ENCODE data around the gene PAGE2.
"Not testable (repeated sequence)": the region's sequence is repeated elsewhere in the genome, so short reads cannot be mapped to it uniquely, and the experiment has no call there.

Gene PAGE2, protein sequence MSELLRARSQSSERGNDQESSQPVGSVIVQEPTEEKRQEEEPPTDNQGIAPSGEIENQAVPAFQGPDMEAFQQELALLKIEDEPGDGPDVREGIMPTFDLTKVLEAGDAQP
- long read RNA-seq, donor 1 = 0 reads
- long read RNA-seq, donor 2 = 0 reads
- long read RNA-seq, donor 3 = 0 reads
- long read RNA-seq, donor 4 = 0 reads
- long read RNA-seq, donor 5 = 0 reads
- long read RNA-seq, donor 6 = 0 reads
- long read RNA-seq, donor 7 = 0 reads
- long read RNA-seq, donor 8 = 0 reads

DNA sequence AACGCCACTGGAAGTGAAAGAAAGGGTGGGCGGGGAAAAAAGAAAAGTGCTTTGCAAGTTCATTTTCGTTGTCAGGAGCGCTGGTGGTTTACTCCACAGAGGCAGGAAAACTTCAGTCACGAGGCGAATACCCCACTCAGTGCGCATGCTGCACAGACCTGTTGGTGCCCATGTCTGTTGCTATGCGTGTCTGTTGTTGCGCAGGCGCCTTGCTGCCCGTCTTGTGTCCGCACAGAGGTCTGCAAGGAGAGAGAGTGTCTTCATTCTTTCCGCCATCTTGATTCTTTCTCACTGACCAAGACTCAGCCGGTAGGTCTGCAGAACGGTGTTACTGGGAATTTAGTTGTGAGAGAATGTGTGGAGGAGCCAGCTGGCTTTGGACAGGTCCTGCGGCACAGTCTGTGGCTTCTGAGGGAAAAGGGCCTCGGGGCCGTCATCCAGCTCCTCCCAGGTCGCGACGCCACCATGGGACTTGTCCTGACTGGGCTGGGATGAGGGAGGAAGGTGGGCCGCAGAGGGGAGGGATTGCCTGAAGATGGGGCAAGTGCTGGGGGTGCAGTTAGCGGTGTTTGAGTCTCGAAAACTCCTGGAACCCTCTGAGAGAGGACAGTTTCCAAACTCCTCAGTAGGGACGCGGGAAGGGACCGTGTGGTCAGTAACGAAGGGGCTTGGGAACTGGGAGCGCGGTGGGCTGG lies at the start of gene PAGE2:
Gene PAGE2 (plus strand): TSS at position 224 of the 695 bp plus-strand sequence. CDS start 1,003 bp downstream, outside the sequence.
- DNase-seq = no peak

DNA sequence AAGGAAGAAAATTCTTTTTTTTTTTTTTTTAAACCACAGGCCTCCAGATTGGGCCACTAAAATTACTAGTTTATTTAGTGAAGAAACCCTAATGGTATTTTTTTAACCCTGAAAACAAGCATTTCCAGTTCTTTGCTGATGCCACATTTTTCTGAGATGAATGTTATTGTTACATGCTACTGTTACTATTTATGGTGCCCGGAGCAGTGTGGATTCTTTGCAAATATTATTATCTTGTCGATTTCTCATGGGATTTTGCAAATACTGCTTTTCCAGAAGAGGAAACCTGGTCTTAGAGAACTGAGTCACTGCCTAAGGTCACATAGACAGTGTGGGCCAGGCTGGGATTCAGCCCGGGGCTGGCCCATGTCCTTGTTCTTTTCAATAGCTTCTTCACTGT lies 49.3 kb upstream of the PAGE2 start:
- DNase-seq = no peak

DNA sequence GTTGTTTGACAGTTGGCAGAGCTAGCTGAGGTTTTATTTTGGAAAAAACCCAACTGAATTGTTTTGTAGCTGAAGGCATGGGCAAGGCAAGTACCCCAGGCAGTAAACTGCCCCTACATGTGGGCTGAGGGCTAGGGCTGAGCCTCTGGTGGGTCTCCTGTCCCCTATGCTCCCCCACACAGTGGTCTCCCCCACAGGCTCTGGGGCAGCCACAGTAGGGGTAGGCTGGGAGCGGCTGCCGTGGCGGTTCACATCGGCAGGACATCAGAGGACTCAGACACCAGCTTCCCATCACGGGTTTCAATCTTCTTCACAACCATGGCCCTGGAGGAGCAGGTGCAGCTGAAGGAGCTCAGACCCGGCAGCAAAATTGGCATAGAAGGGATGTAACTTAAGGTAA lies 47.3 kb upstream of the PAGE2 start:
- DNase-seq = no peak

DNA sequence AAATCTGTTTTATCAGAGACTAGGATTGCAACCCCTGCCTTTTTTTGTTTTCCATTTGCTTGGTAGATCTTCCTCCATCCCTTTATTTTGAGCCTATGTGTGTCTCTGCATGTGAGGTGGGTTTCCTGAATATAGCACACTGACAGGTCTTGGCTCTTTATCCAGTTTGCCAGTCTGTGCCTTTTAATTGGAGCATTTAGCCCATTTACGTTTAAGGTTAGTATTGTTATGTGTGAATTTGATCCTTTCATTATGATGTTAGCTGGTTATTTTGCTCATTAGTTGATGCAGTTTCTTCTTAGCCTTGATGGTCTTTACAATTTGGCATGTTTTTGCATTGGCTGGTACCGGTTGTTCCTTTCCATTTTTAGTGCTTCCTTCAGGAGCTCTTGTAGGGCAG lies 38.2 kb upstream of the PAGE2 start:
- DNase-seq = not testable (repeated sequence)

DNA sequence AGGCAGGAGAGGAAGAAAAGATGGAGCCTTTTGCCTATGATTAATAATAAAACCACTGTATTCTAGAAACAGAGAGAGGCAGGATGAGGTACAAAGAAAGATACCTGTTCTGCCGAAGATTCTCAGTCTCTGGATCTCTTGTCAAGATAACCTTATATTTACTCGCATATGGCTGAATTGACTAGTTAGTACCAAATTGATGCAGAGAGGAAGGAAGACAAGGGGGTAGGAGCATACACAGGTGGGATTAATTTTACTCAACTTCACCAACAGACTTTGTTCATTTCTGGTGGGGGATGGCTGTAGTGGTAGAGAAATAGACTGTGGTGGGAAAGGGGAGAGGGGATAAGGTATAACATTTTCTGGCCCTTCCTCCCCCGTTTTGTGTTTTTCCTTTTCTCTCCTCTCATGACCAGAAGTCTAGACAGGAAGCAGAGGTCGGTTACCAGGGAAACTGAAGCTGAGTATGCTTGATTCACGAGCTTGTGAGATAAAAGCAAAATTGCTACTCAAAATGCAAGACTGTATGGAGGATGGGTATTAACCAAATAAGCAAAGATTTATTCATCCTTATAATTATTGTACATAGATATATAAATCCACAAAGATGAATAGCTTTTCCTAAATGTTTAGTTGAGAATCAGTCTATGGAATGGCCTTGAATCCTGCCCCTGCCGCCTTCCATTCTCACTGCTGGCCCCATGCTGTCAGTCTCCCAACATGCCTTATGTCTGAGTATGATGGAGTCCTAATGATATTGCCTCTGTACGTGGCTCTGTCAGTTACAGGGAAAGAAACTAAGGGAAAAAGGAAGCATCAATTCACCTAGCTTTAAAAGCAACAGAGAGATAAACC lies 31.8 kb upstream of the PAGE2 start:
- DNase-seq = peak; percentile 12

DNA sequence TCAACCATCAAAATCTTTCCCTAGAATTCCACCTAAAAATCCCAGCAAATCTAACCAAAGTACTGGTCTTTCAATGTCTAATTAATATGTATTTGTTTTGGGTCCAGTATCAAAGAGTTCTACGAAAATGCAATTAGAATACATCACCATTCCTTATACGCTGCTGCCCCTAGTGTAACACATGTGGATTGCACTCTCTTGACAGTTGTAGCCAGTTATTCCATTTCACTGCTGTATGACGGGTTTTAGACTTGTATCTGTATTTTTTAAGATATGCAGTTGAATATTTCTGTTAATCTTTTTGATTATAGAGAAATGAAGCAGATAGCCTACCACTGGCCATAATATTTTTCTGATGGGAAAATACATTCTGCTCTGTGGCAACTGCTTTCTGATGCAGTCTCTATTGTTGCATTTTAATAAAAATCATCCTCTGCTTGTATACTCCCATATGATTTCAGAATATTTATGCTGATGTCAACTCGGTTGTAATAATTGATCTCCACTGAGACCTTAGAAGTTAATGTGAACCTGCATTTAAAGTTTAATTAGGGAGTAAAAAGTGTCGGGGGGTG lies 31.1 kb upstream of the PAGE2 start:
- DNase-seq = no peak

DNA sequence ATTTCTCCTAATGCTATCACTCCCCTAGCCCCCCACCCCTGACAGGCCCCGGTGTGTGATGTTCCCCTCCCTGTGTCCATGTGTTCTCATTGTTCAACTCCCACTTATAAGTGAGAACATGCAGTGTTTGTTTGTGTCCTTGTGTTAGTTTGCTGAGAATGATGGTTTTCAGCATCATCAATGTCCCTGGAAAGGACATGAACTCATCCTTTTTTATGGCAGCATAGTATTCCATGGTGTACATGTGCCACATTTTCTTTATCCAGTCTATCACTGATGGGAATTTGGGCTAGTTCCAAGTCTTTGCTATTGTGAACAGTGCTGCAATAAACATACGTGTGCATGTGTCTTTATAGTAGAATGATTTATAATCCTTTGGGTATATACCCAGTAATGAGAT lies 21.6 kb upstream of the PAGE2 start:
- not testable (repeated sequence) for DNase-seq

DNA sequence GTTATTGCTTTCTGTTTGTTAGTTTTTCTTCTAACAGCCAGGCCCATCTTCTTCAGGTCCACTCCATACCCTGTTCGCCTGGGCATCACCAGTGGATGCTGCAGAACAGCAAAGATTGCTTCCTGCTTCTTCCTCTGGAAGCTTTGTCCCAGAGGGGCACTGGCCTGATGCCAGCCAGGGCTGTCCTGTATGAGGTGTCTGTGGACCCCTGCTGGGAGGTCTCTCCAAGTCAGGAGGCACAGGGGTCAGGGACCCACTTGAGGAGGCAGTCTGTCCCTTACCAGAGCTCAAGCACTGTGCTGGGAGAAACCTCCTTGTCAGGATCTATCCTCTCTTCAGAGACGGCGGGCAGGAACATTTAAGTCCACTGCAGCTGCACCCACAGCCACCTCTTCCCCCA lies 16.5 kb upstream of the PAGE2 start:
- no peak for DNase-seq

DNA sequence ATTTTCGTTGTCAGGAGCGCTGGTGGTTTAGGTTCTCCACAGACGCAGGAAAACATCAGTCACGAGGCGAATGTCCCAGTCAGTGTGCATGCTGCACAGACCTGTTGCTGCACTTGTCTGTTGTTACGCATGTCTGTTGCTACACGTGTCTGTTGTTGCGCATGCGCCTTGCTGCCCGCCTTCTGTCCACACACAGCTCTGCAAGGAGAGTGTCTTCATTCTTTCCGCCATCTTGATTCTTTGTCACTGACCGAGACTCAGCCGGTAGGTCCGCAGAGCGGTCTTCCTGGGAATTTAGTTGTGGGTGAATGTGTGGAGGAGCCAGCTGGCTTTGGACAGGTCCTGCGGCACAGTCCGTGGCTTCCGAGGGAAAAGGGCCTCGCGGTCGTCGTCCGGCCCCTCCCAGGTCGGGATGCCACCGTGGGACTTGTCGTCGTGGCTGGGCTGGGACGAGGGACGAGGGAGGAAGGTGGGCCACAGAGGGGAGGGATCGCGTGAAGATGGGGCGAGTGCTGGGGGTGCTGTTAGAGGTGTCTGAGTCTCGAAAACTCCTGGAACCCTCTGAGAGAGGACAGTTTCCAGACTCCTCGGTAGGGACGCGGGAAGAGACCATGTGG lies 13.9 kb upstream of the PAGE2 start, which contains the start of gene PAGE2B:
Gene PAGE2B (plus strand): TSS at position 180 of the 617 bp plus-strand sequence. CDS start 1,012 bp downstream, outside the sequence.
- DNase-seq = no peak

DNA sequence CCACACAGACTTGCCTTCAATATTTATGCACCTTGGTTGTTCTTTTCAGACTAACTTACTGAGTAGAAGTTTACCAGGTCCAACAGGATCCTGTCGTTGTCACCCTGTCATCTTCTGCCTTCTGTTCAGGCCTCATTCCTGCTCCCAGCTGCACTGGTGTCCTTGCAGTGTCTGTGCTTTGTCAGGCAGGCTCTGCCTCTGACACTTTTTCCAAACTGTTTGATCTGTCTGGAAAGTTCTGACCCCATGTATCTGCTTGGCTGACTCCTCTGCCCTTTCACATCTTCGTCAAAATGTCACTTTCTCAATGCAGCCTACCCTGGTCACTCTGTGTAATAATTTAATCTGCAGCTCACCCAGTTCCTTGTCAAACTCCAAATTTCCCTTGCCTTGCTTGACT lies 9.9 kb downstream of the PAGE2 start:
- DNase-seq = no peak

DNA sequence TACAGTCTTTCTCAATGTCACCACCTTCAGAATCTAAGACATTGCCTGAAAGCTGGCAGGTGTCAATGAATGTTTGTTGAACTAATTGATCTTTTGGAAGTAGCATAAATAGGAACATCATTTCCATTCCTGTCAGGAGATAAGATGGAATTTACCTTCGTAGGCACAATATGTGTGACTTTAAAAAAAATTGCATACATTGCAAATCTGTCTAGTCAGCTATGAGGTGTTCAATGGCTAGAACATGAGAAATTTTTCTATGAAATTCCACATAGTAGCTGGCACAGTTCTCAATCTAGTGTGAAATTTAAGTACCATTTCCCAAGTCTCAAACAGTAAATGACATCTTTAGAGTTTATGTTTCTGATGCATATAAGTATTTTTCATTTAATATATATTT lies 10.3 kb downstream of the PAGE2 start:
- no peak for DNase-seq

DNA sequence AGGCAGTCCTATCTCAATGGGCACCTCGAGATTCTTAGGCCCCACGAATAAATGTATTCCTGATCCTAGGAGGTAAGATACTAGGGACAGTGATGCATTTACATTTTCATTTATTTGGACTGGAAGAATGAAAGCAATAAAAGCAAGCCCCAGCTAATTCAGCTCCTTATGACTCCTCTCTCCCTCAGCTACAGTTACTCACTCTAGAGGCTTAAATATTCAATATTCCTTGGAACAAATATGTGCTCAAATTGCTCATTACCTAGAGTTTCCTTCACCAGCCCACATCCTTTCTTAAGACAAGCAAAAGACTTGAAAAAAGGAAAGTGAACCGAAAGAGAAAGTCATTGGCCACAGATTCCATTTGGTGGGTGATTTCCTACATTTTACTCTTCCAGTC lies 13.9 kb downstream of the PAGE2 start:
- DNase-seq = no peak

DNA sequence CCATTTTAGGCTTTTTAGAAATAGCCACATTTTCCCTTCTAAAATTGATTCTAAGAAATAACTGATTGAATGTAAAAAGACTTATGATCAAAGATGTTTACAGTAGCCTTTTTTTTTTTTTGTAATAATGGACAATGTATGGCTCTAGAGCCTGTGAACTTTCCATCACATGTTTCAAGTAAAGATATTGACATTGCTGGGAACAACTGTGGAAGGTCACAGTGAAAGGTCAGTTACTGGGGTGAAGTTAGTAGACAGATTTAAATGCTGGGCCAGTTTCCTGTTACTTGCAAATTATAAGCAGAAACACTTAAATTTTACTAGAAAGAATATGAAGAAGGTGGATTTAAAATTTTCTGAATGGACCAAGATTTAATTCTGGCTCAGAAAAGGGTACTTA lies 18.4 kb downstream of the PAGE2 start:
- no peak for DNase-seq

DNA sequence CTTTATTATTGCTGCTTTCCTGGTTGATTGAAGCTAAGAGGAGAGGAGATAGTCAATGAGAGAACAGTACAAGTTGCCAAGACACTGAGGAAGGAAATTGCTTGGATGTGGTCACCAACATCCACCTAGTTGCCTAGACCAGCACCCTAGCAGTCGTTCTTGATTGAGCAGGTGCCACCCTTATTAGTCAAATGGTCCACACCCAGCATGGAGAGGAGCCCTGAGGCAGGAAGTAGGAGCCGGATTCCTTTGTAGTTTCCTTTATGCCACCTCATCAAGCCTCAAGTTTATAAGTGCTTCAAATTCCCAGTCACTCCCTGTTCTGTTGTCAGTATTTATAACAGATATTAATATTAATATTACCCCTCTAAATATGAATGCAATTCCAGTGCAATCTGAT lies 19.1 kb downstream of the PAGE2 start:
- no peak for DNase-seq

DNA sequence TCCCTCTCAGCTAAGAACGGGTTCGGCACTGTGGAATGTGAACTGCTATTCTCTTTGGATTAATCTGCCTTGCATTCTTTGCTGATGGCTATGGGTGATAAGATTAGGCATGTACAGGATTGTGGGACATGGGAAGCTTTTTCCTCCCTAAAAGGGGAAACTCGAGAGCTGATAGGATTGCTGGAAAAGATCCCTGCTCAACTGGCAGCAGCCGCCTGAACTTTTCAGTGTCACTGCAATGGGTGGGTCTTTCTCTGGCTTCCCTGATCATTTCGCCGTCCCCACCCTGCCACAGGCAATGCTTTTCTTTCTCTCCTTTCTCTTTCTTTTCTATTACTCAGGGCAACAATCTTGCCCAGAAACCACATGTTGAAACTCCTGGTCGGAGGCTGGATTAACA lies 20.5 kb downstream of the PAGE2 start:
- no peak for DNase-seq

DNA sequence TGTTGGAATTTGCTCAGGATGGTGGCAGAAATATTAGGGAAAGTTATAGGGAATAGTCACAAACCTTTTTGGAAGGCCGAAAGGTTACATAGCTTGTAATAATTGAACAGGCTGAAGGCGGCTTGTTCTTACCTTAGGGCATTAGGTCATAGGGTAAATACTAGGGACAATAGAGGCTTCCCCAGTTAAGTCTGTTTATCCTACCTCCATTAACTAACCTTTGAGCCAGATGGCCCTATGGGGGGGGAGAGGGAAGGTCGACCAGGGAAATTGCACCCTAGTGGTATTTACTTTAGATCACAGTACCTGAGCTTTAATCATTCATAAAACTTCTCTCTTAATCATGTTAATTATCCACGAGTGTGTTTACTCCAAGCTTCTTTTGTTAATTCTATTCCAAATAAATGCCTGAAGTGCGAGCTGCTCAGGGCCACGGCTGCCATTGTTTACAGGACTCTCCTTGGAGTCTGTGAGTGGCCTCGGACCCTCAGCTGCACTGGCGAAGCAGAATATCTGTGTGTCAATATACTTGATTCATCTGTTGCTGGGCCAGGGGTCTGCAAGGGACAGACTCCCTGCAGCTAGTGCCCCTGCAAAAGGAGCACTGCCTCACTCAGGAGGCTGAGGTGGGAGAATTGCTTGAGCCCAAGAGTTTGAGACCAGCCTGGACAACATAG lies 22.9 kb downstream of the PAGE2 start:
- no peak for DNase-seq

DNA sequence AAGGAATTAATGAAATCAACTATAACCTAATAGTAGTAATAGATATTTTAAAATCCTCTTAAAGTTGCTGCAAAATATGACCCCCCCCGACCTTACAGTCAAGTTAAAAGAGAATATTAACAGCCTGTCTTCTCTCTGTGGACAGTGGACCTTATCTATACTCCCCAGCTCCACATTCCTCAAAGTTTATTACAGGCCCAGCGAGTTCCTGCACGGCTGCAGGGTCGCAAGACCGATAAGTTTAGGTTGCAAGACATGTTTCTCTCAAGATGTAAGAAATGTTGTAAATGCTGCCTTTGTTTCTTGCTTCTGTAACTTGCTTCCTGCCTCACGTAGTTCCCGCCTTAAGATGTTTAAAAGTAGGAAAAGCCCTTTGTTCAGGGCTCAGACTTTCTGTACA lies 27.8 kb downstream of the PAGE2 start:
- DNase-seq = not testable (repeated sequence)

DNA sequence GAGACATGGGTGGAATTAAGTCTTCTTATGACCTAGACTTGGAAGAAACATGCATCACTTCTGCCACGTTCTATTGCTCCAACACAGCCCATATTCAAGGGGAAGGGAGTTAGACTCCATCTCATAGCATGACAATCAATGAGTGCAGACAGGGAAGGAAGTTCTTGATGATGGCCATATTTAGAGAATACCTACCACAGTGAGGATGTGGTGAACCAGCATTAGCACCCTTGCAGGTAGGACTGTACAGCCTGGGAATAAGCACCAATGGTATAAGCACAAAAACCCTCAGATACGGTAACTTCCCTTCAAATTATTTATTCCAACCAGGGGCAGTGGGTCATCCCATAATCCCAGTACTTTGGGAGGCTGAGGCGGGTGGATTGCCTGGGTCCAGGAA lies 29.8 kb downstream of the PAGE2 start:
- DNase-seq = no peak

DNA sequence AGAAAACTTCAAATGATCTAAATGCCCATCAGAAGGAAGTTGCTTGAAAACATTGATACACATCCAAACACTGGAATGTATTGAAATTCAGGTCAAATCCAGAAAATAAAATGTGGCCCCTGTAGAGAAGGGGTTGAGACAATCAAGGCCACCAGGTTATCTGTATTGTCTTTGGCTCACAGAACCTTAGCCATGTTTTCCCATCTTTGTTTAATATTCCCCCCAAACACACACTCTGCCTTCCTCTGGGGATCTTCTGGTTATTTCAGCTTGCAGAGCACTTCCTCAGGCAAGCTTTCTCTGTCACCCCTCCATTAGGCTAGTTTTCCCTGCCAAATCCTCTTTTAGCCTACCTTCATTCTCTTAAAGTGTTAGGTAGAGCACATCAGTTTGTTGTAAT lies 30.5 kb downstream of the PAGE2 start:
- DNase-seq = no peak

DNA sequence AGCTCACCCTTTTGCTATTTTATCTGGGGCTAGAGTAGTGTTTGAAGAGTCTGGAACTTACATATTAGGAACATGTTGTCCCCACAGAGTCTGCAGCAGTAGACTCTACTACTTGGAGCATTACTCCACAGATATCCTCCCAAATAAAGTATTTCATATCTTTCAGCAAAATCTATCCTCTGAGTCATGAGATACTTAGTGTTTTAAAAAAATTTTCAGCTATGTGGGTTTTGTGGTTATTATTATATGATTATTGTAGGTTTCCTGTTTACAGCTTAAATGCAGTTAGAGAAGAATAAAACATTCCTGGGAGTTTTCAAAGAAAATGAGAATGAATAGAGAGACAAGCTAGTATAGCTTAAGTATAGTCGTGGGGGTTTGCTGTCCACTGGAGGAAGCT lies 30.9 kb downstream of the PAGE2 start:
- DNase-seq = no peak

DNA sequence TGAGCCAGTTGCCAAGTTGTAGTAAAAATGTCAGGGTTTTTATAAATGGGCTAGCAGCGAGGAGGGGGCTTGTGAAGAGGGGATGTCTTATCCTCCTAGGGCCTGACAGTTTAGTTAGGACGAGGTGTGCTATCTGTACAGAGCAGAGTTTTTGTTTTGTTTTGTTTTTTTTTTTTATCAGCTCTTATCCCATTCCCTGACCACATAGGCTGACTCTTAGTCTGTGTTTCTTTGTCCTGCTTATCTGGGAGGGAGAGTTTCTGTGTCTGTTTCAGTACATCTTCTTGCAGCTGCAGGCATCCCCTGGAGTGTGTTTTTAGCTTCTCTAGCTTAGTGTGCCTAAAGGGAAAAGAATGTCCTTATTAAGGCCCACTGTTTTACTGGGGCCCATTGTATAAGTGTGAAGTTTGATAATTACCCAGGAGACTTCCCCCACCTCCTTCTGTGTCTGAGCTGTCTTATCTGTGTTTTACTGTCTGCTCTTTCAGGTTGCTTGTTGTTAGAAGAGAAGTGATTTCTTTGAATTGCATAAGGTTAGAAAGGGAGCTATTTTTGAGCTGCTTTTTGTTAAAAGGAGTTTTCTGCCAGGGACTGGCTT lies 32.0 kb downstream of the PAGE2 start:
- no peak for DNase-seq

Measured in right kidney (tissue), 9 donors.